ENCODE data around the gene KRT23.

DNA sequence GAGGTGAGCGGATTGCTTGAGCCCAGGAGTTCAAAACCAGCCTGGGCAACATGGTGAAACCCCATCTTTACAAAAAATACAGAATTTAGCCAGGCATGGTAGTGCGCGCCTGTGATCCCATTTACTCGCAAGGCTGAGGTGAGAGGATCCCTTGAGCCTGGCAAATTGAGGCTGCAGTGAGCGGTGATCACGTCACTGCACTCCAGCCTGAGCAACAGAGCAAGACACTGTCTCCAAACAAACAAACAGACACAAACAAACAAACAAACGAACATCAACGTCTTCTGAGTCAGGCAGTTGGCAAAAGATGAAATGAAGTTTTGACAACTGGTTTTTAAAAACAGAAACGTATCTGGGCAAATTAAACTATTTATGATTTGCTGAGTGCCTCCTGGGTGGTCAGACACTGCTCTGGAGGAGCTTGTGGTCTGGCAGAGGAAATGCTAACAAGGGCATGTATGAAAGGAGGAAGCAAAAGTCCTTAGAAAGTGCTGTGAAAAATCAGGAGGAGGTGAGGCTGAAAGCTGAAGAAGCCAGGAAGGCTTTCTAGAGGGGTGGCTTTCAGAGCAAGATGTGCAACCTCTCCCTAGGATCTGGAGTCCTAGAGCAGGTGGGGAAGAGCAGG, 42.2 kb downstream of the KRT23 start:
- TF ChIP-seq CTCF (IDR thresholded peaks at IDR 0.05; ENCODE audit: low read depth, low read length, poor library complexity, severe bottlenecking) (no peak), EZH2phosphoT487 (IDR thresholded peaks at IDR 0.05; ENCODE audit: borderline replicate concordance, low read length) (no peak)

Data from DOHH2 (cell line).